H1 (cell line): ENCODE results near the gene ATG16L2. TPM values are rescaled to one million over a fixed set of nuclear protein-coding genes. Genes with fewer than 3 reads are reported as not detected.

ENCODE experiments used
- CTCF ChIA-PET: fragments of 300-600 bp; sonication (Branson Sonifier 250); formaldehyde crosslinking; loops from one replicate; lab custom pipeline; 2021; ENCODE audit not compliant: partially characterized antibody; lab: Charles Lee
- POLR2A ChIA-PET: fragments of 300-600 bp; sonication (Branson Sonifier 250); formaldehyde crosslinking; loops from one replicate; lab custom pipeline; 2021; ENCODE audit warnings: inconsistent platforms; ENCODE audit not compliant: partially characterized antibody; lab: Charles Lee
- DNase-seq, 2 experiments: peaks; one replicate each; pipeline versions ENCODE4 v3.0.0 to v3.0.0-alpha.2; 2010 to 2022; ENCODE audit warnings: low spot score in 2 of 2, low read depth in 1 of 2, mixed read lengths in 1 of 2
- FAIRE-seq: peaks from 2 replicates; lab custom pipeline; 2011; peaks lifted over from hg19 to GRCh38; lab: Jason Lieb, UNC
- H2AFZ ChIP-seq: 2 replicates; pipeline ENCODE4 v1.8.1; 2012; ENCODE audit warnings: low read length, inconsistent platforms
- H2AK5ac ChIP-seq: 2 replicates; pipeline ENCODE4 v1.6.1; 2013; ENCODE audit warnings: low read depth, low read length
- H2BK120ac ChIP-seq: replicated peaks from 2 replicates; pipeline ENCODE3; 2013; ENCODE audit warnings: low read depth, low read length, inconsistent platforms
- H2BK12ac ChIP-seq: 2 replicates; pipeline ENCODE4 v1.6.1; 2013; ENCODE audit warnings: low read depth, low read length
- H2BK15ac ChIP-seq: 2 replicates; pipeline ENCODE4 v1.6.1; 2013; ENCODE audit warnings: low read length
- H2BK20ac ChIP-seq: 2 replicates; pipeline ENCODE4 v1.6.1; 2013; ENCODE audit warnings: low read length
- H2BK5ac ChIP-seq: 2 replicates; pipeline ENCODE4 v1.6.1; 2013; ENCODE audit warnings: low read depth, low read length
- H3K14ac ChIP-seq: 2 replicates; pipeline ENCODE4 v1.6.1; 2013; ENCODE audit warnings: inconsistent platforms; ENCODE audit not compliant: insufficient read length
- H3K18ac ChIP-seq: 2 replicates; pipeline ENCODE4 v1.6.1; 2013; ENCODE audit warnings: low read length; ENCODE audit errors: extremely low read depth
- H3K23ac ChIP-seq: 2 replicates; pipeline ENCODE4 v1.6.1; 2013; ENCODE audit warnings: inconsistent platforms; ENCODE audit not compliant: insufficient read length
- H3K23me2 ChIP-seq: 2 replicates; pipeline ENCODE4 v1.6.1; 2013; ENCODE audit warnings: low read depth, low read length
- H3K27ac ChIP-seq: 2 replicates; pipeline ENCODE4 v1.6.1; 2011; ENCODE audit warnings: low read depth, low read length, inconsistent platforms
- H3K27me3 ChIP-seq, 4 experiments: replicated peaks in 1 of 4; 1 replicate in 1 of 4; 2 replicates in 3 of 4; pipeline versions ENCODE4 v1.6.1 to v1.8.1; 2011 to 2013; ENCODE audit warnings: low read length in 3 of 4, mild to moderate bottlenecking in 3 of 4, inconsistent platforms in 2 of 4, mixed read lengths in 2 of 4, moderate library complexity in 1 of 4; ENCODE audit not compliant: control insufficient read depth in 3 of 4, insufficient read depth in 3 of 4; ENCODE audit errors: extremely low read depth in 1 of 4
- H3K36me3 ChIP-seq, 4 experiments: 2 replicates each; pipeline versions ENCODE4 v1.6.1 to v1.8.1; 2011 to 2013; ENCODE audit warnings: mild to moderate bottlenecking in 4 of 4, low read length in 3 of 4, moderate library complexity in 2 of 4, control low read depth in 1 of 4, inconsistent platforms in 1 of 4; ENCODE audit not compliant: insufficient read depth in 4 of 4, control insufficient read depth in 2 of 4
- H3K4ac ChIP-seq: replicated peaks from 2 replicates; pipeline ENCODE3; 2013; ENCODE audit warnings: low read length, low read depth, mixed read lengths, inconsistent platforms; ENCODE audit not compliant: insufficient read length
- H3K4me1 ChIP-seq, 4 experiments: replicated peaks in 1 of 4; 1 replicate in 1 of 4; 2 replicates in 3 of 4; pipeline versions ENCODE4 v1.6.1 to v1.8.1; 2011 to 2013; ENCODE audit warnings: low read length in 3 of 4, inconsistent platforms in 2 of 4, mixed read lengths in 1 of 4; ENCODE audit not compliant: insufficient read depth in 4 of 4, control insufficient read depth in 3 of 4
- H3K4me2 ChIP-seq, 2 experiments: 2 replicates each; pipeline versions ENCODE4 v1.6.1 to v1.8.1; 2011 to 2013; ENCODE audit warnings: low read depth in 2 of 2, low read length in 2 of 2, control low read depth in 1 of 2, inconsistent platforms in 1 of 2, mild to moderate bottlenecking in 1 of 2; ENCODE audit not compliant: insufficient read depth in 1 of 2
- H3K4me3 ChIP-seq, 4 experiments: fragments of 200-600, 300-600 bp in 1 of 4; sonication (generic), shearing (Covaris generic), sonication (Bioruptor Twin) in 1 of 4; 2 replicates each; pipeline versions ENCODE4 v1.5.1 to v1.8.1; 2011 to 2016; ENCODE audit warnings: low read length in 4 of 4, low read depth in 3 of 4, control low read depth in 2 of 4, inconsistent platforms in 2 of 4, mild to moderate bottlenecking in 2 of 4, mixed read lengths in 1 of 4, moderate library complexity in 1 of 4; ENCODE audit not compliant: insufficient read depth in 2 of 4; ENCODE audit errors: extremely low read depth in 1 of 4
- H3K56ac ChIP-seq: replicated peaks from 2 replicates; pipeline ENCODE3; 2013; ENCODE audit warnings: low read depth, mild to moderate bottlenecking, mixed read lengths, low read length, inconsistent platforms; ENCODE audit not compliant: insufficient read length
- H3K79me1 ChIP-seq: 2 replicates; pipeline ENCODE4 v1.6.1; 2013; ENCODE audit warnings: low read depth, low read length, control low read depth
- H3K79me2 ChIP-seq, 2 experiments: 2 replicates each; pipeline versions ENCODE4 v1.6.1 to v1.8.1; 2012 to 2013; ENCODE audit warnings: low read length in 2 of 2, mild to moderate bottlenecking in 2 of 2, inconsistent platforms in 1 of 2; ENCODE audit not compliant: insufficient read depth in 2 of 2, control insufficient read depth in 1 of 2
- H3K9ac ChIP-seq, 4 experiments: replicated peaks in 1 of 4; 1 replicate in 1 of 4; 2 replicates in 3 of 4; pipeline versions ENCODE4 v1.6.1 to v1.8.1; 2011 to 2013; ENCODE audit warnings: low read depth in 3 of 4, low read length in 3 of 4, control low read depth in 2 of 4, mild to moderate bottlenecking in 2 of 4, moderate library complexity in 2 of 4, inconsistent platforms in 1 of 4; ENCODE audit errors: extremely low read depth in 1 of 4
- H3K9me3 ChIP-seq, 2 experiments: 2 replicates each; pipeline versions ENCODE4 v1.6.1 to v1.8.1; 2012 to 2013; ENCODE audit warnings: mild to moderate bottlenecking in 2 of 2, moderate library complexity in 2 of 2, control low read depth in 1 of 2, inconsistent platforms in 1 of 2, low read depth in 1 of 2, low read length in 1 of 2, mixed read lengths in 1 of 2; ENCODE audit not compliant: insufficient read depth in 2 of 2
- H4K20me1 ChIP-seq, 2 experiments: replicated peaks in 1 of 2; 2 replicates each; pipeline versions ENCODE3 to v1.8.1; 2011 to 2013; ENCODE audit warnings: inconsistent platforms in 2 of 2, low read length in 2 of 2, mild to moderate bottlenecking in 1 of 2; ENCODE audit not compliant: insufficient read depth in 2 of 2, control insufficient read depth in 1 of 2
- H4K5ac ChIP-seq: 2 replicates; pipeline ENCODE4 v1.6.1; 2013; ENCODE audit warnings: low read length, low read depth, mixed read lengths, inconsistent platforms; ENCODE audit not compliant: insufficient read length
- H4K8ac ChIP-seq: 2 replicates; pipeline ENCODE4 v1.8.0; 2013; ENCODE audit warnings: mild to moderate bottlenecking, moderate library complexity, low read length, inconsistent platforms; ENCODE audit not compliant: insufficient read depth; ENCODE audit errors: extremely low read depth
- H4K91ac ChIP-seq: replicated peaks from 2 replicates; pipeline ENCODE3; 2013; ENCODE audit warnings: low read length, mixed read lengths, inconsistent platforms; ENCODE audit not compliant: insufficient read length
- ATF2 ChIP-seq: IDR thresholded peaks from 2 replicates; pipeline ENCODE4 v1.6.1; 2012; ENCODE audit warnings: low read length, inconsistent platforms
- E2F6 ChIP-seq: IDR thresholded peaks from 2 replicates; pipeline ENCODE4 v1.6.1; 2012; ENCODE audit warnings: inconsistent platforms
- EZH2 ChIP-seq: fragments of 200-600 bp; sonication (generic); IDR thresholded peaks from 2 replicates; pipeline ENCODE4 v1.7.1; 2012; ENCODE audit warnings: low read depth, mild to moderate bottlenecking, moderate library complexity, low read length, inconsistent platforms; ENCODE audit not compliant: severe bottlenecking
- JUND ChIP-seq: IDR thresholded peaks from 2 replicates; pipeline ENCODE4 v1.6.1; 2011; ENCODE audit warnings: mild to moderate bottlenecking, improper control_type of control experiment, low read length
- NRF1 ChIP-seq: IDR thresholded peaks from 2 replicates; pipeline ENCODE4 v1.6.1; 2011; ENCODE audit warnings: mild to moderate bottlenecking, low read depth, low read length, improper control_type of control experiment
- PHF8 ChIP-seq: fragments of 200-600 bp; sonication (generic); conservative IDR thresholded peaks from 2 replicates; pipeline ENCODE4 v1.7.1; 2012; ENCODE audit warnings: low read depth, mild to moderate bottlenecking, inconsistent platforms, low read length, moderate library complexity
- SP2 ChIP-seq: IDR thresholded peaks from 2 replicates; pipeline ENCODE4 v1.6.1; 2012; ENCODE audit warnings: mild to moderate bottlenecking, low read length, inconsistent platforms
- WGBS, 2 experiments: shearing (Covaris generic) in 1 of 2; methylation state at CpG; one replicate each; pipeline versions ENCODE4 v1.1.6 to v1.1.7; 2013 to 2015; ENCODE audit warnings: low lambda C conversion rate in 2 of 2, mixed read lengths in 2 of 2, inconsistent platforms in 1 of 2, low coverage in 1 of 2, missing lambda C conversion rate in 1 of 2; ENCODE audit not compliant: insufficient replicate concordance in 2 of 2, insufficient coverage in 1 of 2, insufficient read length in 1 of 2; ENCODE audit errors: extremely low coverage in 1 of 2, missing lambda C conversion rate in 1 of 2; 5-methylcytosine and 5-hydroxymethylcytosine counted together
- polyA plus RNA-seq, 7 experiments: library from polyadenylated mRNA; depleted of rRNA in 3 of 7; stranded (reverse) in 5 of 7; unstranded in 2 of 7; fragments of >200 nt in 5 of 7; fragments of 200-250 nt in 2 of 7; gene quantifications; 1 replicate in 5 of 7; 2 replicates in 1 of 7; 4 replicates in 1 of 7; pipeline versions ENCODE4 v1.2.1 to v1.2.3, GENCODE V29; 2011 to 2013; ENCODE audit warnings: missing spikeins in 2 of 7, mixed read lengths in 2 of 7
- total RNA-seq: library from RNA; stranded (reverse); fragmentation: NEBNext Ultra II Directional; extraction: Animal tissue kit (Norgen Biotek cat#: 25700); gene quantifications from 2 replicates; pipeline ENCODE4 v1.2.1, GENCODE V29; 2021
- TF ChIP-seq, protein P1 (sequence below): IDR thresholded peaks from 2 replicates; pipeline ENCODE4 v1.6.1; 2012; ENCODE audit warnings: inconsistent platforms
- TF ChIP-seq, protein P2 (sequence below): IDR thresholded peaks from 2 replicates; pipeline ENCODE4 v1.6.1; 2011; ENCODE audit warnings: low read depth, mild to moderate bottlenecking, low read length; ENCODE audit not compliant: insufficient read depth

ATG16L2 gene
- total and polyA plus RNA-seq, 2 of the 8 experiments (the other 6 are each of a cell fraction or from before 2014, with no cell fraction given) = 11.0 to 18.5 TPM

- Histone ChIP-seq H3K4me3 (no peak overlapping the region), H2BK12ac (no peak overlapping the region), H3K9ac (no peak overlapping the region), H3K14ac (no peak overlapping the region), H3K18ac (no peak overlapping the region), H2AK5ac (no peak overlapping the region), H3K23me2 (no peaks in the 10 kb centered on the region), H3K4ac (no peak overlapping the region), H4K20me1 (no peaks in the 10 kb centered on the region), H2BK15ac (no peak overlapping the region), H3K23ac (no peak overlapping the region), H3K9me3 (no peaks in the 10 kb centered on the region), H3K4me1 (no peaks in the 10 kb centered on the region), H2BK120ac (no peak overlapping the region), H4K8ac (no peak overlapping the region), H4K5ac (no peak overlapping the region), H3K27me3 (no peaks in the 10 kb centered on the region), H3K4me2 (no peak overlapping the region), H2BK5ac (no peak overlapping the region), H2AFZ (no peak overlapping the region), H4K91ac (no peak overlapping the region), H3K79me2 (no peaks in the 10 kb centered on the region), H3K79me1 (no peaks in the 10 kb centered on the region), H2BK20ac (no peak overlapping the region), H3K27ac (no peak overlapping the region), H3K56ac (no peak overlapping the region), H3K36me3 (no peaks in the 10 kb centered on the region)
- FAIRE-seq = no peak
- 88% methylated on average over 4 of the region's 4 CpGs; no CpG with 5 or more reads in 1 of the 2 experiments for WGBS, 2 experiments
- ChIA-PET POLR2A (no interaction called here), CTCF (interaction anchor here (0.8 to 2.6 kb wide), 9 partner anchors 10 to 319 kb away, joined by 3 to 7 read pairs (median 4); partner anchors contain the start of gene STARD10)
- DNase-seq = no peak
- TF ChIP-seq EZH2 = no peak
- no peak for TF ChIP-seq PHF8
- TF ChIP-seq JUND = no peak
- TF ChIP-seq ATF2 = no peak
- TF ChIP-seq SP2 = no peak
- TF ChIP-seq NRF1 = no peak
- TF ChIP-seq E2F6 = no peak
- TF ChIP-seq, protein P1, sequence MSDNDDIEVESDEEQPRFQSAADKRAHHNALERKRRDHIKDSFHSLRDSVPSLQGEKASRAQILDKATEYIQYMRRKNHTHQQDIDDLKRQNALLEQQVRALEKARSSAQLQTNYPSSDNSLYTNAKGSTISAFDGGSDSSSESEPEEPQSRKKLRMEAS = no peak
- TF ChIP-seq, protein P2, sequence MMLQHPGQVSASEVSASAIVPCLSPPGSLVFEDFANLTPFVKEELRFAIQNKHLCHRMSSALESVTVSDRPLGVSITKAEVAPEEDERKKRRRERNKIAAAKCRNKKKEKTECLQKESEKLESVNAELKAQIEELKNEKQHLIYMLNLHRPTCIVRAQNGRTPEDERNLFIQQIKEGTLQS = no peak
Measured at GRCh38 chr11:72860010-72860409, 45.8 kb downstream of the ATG16L2 start.
